GM13977 (cell line): ENCODE data around the gene TBC1D22A.

Source experiments
- DNase-seq: peaks from one replicate; pipeline ENCODE4 v3.0.0; 2012; ENCODE audit warnings: low spot score
- in situ Hi-C: fragments of 300-500 bp; cut with MboI; formaldehyde crosslinking; loops from one replicate; pipeline ENCODE4 v1.12.0; 2022; ENCODE audit warnings: low sequenced_read_pairs, low pct_unique_long_range_greater_than_20kb, mixed read lengths, inconsistent platforms; ENCODE audit not compliant: unreplicated experiment
- TF ChIP-seq, protein P1 (sequence below): IDR thresholded peaks from 2 replicates; pipeline ENCODE4 v1.5.1; 2012; ENCODE audit warnings: mild to moderate bottlenecking, control low read depth; ENCODE audit not compliant: insufficient read depth; ENCODE audit errors: extremely low read depth, missing control alignments

TBC1D22A gene

DNA sequence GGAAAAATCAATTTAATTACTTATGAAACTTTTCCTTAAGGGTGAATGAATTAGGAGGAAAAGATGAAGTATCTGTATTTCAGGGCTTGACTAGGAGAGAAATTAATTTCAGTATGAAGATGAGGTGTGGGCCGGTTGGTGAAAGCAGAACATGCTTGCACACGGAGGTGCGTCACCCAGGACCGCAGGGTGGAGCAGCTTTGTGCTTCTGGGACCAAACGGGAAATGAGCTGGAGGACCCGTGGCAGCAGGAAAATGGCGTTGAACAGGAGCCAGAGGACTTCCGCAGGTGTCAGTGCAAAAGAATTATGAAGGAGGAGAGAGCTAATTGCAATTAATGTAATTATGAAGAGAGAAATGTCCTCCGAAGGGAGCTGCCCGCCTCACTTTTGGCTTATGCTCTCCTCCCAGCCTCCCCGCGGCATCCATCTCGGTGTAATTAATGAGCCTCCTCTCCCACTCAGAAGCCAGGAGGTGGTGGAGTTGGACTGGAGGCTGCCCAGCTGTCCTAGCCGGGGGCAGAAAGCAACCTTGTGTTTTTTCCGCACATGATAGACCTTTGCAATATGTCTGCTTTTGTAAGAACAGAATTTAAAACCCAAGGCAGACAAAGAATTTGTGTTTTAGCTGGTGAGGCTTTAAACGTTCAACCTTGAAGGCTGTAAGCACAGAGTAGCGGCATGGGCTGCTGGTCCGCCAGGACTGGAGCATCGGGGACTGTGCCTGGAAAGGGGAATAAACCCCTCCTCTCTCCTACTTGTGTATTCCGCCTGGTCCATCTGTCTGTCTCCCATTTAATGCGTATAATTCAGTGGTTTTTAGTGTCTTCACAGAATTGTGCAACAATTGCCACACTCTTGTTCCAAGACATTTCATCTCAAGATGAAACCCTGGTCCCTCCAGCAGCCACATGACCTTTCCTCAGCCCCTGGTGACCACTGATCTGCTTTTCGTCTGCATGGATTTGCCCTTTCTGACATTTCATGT lies 180.6 kb downstream of the TBC1D22A start:
- DNase-seq = no peak
- TF ChIP-seq, protein P1, sequence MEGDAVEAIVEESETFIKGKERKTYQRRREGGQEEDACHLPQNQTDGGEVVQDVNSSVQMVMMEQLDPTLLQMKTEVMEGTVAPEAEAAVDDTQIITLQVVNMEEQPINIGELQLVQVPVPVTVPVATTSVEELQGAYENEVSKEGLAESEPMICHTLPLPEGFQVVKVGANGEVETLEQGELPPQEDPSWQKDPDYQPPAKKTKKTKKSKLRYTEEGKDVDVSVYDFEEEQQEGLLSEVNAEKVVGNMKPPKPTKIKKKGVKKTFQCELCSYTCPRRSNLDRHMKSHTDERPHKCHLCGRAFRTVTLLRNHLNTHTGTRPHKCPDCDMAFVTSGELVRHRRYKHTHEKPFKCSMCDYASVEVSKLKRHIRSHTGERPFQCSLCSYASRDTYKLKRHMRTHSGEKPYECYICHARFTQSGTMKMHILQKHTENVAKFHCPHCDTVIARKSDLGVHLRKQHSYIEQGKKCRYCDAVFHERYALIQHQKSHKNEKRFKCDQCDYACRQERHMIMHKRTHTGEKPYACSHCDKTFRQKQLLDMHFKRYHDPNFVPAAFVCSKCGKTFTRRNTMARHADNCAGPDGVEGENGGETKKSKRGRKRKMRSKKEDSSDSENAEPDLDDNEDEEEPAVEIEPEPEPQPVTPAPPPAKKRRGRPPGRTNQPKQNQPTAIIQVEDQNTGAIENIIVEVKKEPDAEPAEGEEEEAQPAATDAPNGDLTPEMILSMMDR = no peak
- in situ Hi-C loops = no loop called here

DNA sequence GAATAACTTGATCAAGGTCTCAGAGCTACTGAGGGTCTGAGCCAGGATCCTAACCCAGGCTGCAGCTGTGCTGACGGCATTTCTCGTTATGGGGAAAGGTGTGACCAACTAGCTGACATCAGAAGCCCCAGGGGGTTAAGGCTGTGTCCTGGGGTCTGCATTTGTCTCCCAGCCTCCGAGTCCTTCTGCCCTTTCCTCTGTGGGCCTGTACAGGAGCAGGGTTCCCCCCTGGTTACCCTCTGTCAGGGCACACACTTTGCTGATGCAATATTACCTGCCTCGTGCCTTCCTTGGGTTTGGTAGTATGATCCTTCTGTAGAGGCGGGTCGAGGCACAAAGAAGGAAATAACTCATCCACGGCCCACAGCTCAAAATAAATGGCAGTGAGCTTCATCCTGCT lies 183.0 kb downstream of the TBC1D22A start:
- in situ Hi-C loops = no loop called here
- DNase-seq = no peak
- TF ChIP-seq, protein P1 = no peak

DNA sequence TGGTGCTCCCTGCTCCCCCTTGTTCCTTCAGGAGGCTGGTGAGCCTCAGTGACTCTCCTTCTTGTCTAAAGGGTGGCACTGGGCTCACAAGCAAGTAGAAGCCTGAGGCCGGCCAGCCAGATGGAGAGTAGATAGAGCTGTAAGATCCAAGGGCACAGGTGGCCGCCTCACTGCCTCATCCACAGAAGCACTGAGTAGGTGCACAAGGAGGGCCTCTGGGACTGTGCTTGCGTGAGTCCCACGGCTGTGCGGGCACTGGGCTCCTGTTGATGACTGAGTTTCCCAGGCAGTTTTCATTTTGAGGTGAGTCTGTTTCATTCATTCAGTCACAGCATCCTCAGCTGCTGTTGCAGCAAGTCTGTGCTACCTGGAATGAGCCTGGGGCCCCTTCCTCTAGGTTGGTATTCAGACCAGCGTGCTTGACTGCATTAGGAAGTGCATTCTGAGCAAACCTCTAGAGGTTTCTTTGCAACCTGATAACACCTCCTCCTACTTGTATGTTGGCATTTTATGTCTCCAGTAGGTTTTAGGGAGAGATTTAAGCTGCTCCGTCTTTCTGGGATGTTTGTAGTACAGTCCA lies 184.0 kb downstream of the TBC1D22A start:
- no peak for DNase-seq
- in situ Hi-C loops = no loop called here
- TF ChIP-seq, protein P1 = no peak

DNA sequence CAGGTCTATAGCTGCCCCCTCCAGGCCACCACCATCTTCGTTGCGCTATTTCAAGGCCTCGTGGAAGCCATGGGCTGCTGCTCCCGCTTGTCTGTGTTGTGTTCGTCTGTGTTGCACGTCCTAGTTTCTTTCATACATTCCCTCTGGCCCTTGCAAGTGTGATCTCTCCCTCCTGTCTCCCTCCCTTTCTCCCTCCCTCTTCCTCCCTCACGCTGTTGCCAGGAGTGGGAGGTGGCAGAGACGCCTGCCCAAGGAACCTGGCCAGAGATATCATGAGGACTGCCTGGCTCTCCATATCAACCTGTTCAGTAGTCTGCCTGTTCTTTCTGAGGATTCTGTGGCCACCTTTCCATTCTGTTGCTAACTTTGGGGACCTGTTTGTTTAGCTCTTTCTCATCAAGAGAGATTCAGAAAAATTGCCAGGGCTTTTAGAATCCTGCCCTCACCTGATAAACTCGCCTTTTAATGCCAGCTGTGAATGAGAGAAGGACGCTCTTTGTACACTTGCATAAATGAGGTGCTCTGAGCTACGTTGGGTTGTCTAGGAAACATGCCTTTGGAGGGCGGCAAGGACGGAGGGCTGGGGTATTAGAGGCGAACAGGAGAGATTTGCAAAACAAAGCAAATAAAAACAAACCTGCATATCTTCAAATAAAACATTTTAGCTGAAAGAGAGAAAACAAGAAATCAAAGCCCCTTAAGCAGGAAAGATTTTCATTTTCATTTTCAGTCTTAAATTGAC lies 185.2 kb downstream of the TBC1D22A start:
- TF ChIP-seq, protein P1 = no peak
- peak; percentile 5 for DNase-seq
- in situ Hi-C loops = no loop called here

DNA sequence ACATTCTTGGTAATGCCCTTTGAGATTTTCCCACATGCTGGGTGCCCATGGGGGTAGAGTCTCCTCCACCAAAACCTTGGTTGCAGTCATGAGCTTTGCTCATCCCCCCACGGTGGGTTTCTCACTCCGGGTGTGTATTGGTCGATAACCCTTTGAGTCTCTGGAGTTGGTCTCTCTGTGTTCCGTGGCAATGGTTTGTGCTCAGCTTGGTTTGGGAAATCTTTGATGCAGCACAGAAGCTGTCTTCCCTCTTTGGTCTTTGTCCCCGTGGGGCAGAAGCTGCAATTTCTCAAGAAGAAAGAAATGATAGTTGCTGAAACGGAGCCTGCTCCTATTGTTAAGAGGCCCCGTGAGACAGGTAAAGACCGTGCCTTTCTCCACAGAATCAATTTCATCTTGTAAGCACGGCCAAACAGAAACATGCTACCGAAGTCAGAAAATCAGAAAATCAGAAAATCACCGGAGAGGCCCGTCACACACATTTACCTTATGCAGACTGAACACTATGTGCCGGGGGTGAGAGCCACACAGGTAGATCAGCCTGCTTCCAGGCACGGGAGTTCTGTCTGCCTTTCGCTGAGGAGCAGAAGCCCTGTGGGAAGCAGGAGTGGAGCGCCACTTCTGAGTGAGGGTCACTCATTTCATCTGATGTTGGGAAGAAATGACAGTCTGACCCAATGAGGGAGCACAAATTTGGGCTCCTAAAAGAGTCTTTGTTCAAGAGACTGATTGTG lies 186.1 kb downstream of the TBC1D22A start:
- peak; percentile 3 for DNase-seq
- in situ Hi-C loops = no loop called here
- TF ChIP-seq, protein P1 = no peak

DNA sequence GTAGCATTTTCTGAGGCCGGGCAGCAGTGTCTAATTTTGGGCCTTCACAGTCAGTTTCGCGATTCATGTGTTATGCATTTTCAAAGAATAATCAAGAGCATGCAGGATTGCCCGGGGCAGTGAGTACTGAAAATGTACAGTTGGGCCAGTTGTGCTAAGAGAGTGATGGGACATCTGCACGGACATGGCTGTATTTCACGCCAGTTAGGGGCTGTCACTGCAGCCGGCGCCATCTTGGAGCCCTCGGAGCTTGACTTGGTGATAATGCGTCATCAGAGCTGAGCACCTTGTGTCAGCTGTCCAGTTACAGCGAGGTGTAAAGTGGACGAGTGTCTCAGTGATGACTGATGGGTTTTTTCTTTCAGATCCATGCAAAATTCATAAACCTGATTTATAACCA lies 188.9 kb downstream of the TBC1D22A start:
- TF ChIP-seq, protein P1 = no peak
- in situ Hi-C loops = no loop called here
- no peak for DNase-seq
